Cerebellar nuclear complex (tissue), 1 donor: ENCODE data around the gene STX1B.
"Not testable (repeated sequence)": the region's sequence is repeated elsewhere in the genome, so short reads cannot be mapped to it uniquely, and the experiment has no call there.

Source experiments
- DNase-seq, 2 experiments: peaks; one replicate each; lab custom pipeline; 2025; lab: John Stamatoyannopoulos, UW

STX1B gene

DNA sequence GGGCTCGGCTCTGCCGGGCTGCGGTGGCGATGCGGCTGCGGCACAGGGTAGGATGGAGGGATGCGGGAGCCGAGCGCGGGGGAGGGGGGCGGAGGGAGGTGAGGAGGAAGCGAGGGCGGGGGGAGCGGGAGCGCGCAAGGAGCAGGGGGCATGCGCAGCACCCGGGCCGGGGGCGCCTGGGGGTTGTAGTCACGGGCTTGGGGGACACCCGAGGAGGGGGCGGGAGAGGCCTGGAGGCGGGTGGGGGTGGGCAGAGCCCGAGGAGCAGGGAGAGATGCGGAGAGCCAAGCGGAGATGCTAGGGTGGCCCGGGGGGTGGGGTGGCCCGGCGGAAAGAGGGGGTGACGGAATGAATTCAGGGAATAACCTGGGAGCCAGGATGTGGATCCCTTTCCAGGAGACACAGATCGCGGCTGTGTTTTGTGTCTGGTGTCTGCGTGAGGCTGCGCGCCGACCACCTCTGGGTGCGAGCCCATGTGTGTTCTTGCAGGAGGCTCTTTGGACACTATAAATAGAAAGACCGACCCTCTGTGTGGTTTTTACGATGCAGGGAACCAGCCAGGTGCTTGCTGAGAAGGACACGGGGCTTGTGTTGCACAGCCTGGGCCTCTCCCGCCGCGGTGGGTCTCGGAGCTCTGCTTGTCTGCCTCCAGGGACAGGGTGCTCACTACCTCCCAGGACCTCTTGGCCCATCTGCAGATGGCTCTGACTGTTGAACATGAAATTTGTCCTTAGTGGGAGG, at the start of gene STX1B:
Gene STX1B, minus strand, starts transcription at position 54 of the 741 bp plus-strand sequence. CDS start 242 bp downstream, outside the sequence.
- DNase-seq = peak; percentile 18 to 60

DNA sequence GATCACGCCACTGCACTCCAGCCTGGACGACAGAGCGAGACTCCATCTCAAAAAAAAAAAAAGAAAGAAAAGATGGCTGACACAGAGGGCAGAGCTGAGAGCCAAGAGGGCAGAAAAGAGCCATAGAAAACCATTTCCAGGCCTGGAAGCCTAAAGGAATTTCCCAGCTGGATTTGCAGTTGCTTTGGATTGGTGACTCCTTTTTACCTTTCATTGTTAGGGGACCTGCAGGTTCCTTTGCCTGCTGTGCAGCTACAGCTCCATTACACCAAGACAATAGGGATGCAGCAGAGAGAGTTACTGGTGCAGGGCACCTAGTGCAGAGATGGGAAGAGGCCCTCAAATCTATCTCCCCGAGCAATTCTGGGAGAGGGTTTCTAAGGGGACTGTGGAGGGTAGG, 45.2 kb upstream of the STX1B start:
- DNase-seq = no peak

DNA sequence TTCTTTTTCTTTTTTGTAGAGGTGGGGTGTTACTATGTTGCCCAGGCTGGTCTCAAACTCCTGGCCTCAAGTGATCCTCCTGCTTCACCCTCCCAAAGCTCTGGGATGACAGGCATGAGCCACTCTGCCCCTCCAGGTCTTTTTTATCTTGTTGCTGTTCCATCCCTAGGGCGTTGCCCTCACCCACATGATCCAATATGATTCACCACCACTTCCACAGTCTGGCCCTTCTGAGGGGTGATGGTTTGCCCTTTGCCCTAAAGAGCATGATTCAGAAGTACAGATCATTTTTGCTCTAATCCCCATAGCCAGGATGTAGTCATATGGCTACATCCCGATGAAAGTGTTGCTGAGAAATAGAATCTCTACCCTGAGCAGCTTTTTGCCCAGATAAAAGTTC, 41.7 kb upstream of the STX1B start:
- DNase-seq = no peak

DNA sequence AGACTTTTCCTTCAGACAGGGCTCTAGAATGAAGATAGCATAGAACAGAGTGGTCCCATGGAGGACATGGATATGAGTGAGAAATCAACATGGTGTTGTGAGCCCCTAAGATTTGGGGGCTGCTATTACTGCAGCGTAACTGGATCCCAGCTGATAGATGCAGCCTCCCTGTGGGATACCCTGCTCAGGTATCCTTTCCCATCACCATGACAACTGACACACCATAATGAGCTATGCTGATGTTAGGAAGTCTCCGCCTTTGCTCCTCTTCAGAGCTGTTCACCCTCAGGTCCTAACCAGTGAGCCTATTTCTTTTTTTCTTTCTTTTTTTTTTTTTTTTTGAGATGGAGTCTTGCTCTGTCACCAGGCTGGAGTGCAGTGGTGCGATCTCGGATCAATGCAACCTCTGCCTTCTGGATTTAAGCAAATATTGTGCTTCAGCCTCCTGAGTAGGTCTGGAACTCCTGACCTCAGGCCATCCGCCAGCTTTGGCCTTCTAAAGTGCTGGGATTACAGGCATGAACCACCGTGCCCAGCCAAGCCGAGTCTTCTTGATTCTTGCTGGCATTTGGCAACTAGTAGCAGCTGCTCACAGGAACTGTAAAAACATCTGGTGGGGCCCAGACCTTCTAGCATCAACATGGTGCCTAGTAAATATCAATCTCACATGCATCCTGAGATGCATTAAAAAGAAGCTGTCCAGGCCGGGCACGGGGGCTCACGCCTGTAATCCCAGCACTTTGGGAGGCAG, 40.0 kb upstream of the STX1B start:
- no peak for DNase-seq

GRCh38 chr16:31043898-31044481, 33.6 kb upstream of the STX1B start:
- no peak for DNase-seq

- DNase-seq = no peak
Observed at GRCh38 chr16:31043352-31043751, 32.9 kb upstream of the STX1B start.

GRCh38 chr16:31042866-31043265, 32.4 kb upstream of the STX1B start:
- DNase-seq = no peak

- DNase-seq = no peak
Observed at GRCh38 chr16:31038993-31039392, 28.6 kb upstream of the STX1B start.

- DNase-seq = no peak
Observed at GRCh38 chr16:31036691-31037090, 26.3 kb upstream of the STX1B start.

GRCh38 chr16:31033709-31034492, 23.5 kb upstream of the STX1B start:
- DNase-seq = peak in 1 of 2 experiments; percentile 38

- peak; percentile 93 to 96 for DNase-seq
Observed at GRCh38 chr16:31032736-31033708, 22.6 kb upstream of the STX1B start, which contains the start of gene STX4. Gene STX4, plus strand, starts transcription at chr16:31033558. Its CDS starts 248 bp downstream, at chr16:31033806.

DNA sequence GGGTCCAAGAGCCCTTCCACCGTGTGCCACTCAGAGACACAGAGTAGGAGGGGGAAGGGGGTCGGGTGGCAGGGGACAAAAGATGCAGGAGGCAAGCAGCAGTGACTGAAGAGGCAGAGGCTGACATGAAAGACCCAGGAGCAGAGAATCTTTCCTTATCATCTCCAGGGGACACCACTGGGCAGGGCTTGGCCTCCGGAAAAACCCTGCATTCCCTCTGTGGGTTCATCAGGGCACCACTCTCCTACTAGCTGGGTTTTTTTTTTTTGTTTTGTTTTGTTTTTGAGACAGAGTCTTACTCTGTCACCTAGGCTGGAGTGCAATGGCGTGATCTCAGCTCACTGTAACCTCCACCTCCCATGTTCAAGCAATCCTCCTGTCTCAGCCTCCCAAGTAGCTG, 20.8 kb upstream of the STX1B start:
- DNase-seq = no peak

GRCh38 chr16:31029272-31029671, 18.8 kb upstream of the STX1B start:
- no peak for DNase-seq

DNA sequence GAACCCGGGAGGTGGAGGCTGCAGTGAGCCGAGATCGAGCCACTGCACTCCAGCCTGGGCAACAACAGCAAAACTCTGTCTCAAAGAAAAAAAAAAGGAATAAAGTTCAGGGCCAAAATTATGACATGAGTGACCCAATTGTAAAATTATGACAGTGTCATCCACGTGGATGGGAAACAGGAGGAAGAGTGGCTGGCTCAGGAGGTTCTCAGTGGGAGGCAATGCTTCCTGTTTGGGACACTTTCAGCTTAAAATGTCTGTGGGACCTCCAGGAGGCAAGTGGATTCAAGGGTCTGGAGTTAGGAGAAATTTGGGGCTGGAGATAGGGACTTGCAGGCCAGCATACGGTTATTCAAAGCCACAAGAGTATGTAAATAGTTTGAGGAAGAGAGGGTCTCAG, 14.9 kb upstream of the STX1B start:
- DNase-seq = no peak

GRCh38 chr16:31023627-31024226, 13.3 kb upstream of the STX1B start:
- DNase-seq = no peak

DNA sequence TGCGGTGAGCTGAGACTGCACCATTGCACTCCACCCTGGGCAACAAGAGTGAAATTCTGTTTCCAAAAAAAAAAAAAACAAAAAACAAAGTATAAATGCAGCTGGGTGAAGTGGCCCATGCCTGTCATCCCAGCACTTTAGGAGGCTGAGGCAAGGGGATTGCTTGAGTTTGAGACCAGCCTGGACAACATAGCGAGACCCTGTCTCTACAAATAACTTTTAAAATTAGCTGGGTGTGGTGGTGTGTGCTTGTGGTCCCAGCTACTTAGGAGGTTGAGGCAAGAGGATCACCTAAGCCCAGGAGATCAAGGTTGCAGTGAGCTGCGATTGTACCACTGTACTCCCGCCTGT, 12.8 kb upstream of the STX1B start:
- no peak for DNase-seq

DNA sequence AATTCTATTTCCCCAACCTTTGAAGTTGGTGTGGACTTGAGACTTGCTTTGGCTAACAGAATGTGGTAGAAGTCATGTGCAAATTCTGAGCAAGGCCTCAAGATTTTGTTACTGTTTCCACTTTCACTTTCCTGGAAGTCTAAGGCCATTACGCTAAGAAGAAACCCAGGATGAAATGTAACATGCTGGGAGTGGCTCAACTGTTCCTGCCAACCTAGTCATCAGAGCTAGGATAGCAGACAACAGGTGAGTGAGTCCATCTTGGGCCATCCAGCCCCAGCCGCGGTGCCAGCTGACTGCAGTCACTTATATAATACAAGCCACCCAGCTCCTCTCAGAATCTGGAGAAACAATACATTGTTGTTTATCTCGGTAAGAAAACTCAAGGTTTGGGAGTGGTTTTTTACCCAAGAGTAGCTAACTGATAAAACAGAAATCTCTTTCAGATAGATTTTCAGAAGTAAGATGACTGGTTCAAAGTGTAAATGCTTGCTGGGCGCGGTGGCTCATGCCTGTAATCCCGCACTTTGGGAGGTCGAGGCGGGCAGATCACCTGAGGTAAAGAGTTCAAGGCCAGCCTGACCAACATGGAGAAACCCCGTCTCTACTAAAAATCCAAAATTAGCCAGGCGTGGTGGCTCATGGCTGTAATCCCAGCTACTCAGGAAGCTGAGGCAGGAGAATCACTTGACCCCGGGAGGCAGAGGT, 12.3 kb upstream of the STX1B start:
- no peak for DNase-seq

- DNase-seq = no peak
Observed at GRCh38 chr16:31020536-31020935, 10.1 kb upstream of the STX1B start.

DNA sequence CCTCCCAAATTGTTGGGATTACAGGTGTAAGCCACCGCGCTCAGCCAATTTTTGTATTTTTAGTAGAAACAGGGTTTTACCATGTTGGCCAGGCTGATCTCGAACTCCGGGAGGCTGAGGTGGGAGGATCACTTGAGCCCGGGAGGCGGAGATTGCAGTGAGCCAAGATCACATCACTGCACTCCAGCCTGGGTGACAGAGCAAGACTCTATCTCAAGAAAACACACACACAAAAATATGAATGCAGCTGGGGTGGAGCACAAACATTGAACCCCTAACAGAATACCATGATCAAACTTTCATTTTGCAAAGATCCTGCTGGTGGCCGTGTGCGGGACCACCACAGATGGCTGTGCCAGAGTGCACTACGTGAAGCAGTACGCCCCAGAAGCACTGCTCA, 7.3 kb upstream of the STX1B start:
- DNase-seq = not testable (repeated sequence)

- no peak for DNase-seq
Observed at GRCh38 chr16:31016018-31016417, 5.6 kb upstream of the STX1B start.
